Transverse colon (tissue), 3 donors: Measurements from ENCODE around the gene BMP7.

ENCODE experiments used
- CTCF ChIP-seq, 5 experiments: fragments of 200-600 bp in 3 of 5; fragments of 450-650 bp in 2 of 5; sonication (generic) in 3 of 5; IDR thresholded peaks; 1 replicate in 2 of 5; 2 replicates in 3 of 5; pipeline ENCODE4 v1.5.1; 2016 to 2017; ENCODE audit warnings: antibody characterized with exemption in 5 of 5, inconsistent platforms in 3 of 5, mild to moderate bottlenecking in 2 of 5, moderate library complexity in 1 of 5
- EP300 ChIP-seq: sonication (generic); formaldehyde crosslinking; IDR thresholded peaks from one replicate; pipeline ENCODE4 v1.6.1; 2017; ENCODE audit warnings: antibody characterized with exemption, low read depth
- POLR2A ChIP-seq: fragments of 450-650 bp; IDR thresholded peaks from one replicate; pipeline ENCODE4 v1.6.1; 2016; ENCODE audit warnings: antibody characterized with exemption, mild to moderate bottlenecking, moderate library complexity

GRCh38 chr20:57313951-57314350 lies 47.5 kb upstream of the BMP7 start:
- TF ChIP-seq EP300, result no peak
- TF ChIP-seq CTCF (IDR thresholded peaks at IDR 0.05), result no peak
- TF ChIP-seq POLR2A, result no peak
